HG02943 (cell line): ENCODE results near the gene OR2W3.

ENCODE experiments used
- ATAC-seq: cut with Tn5 transposase; IDR thresholded peaks from one replicate; pipeline ENCODE4 v1.9.1; 2021; ENCODE audit warnings: mild to moderate bottlenecking, low read depth, moderate library complexity; ENCODE audit not compliant: unreplicated experiment

Gene OR2W3

GRCh38 chr1:247895163-247895637, at the start of gene OR2W3:
OR2W3 (plus strand) TSS chr1:247895587; CDS start chr1:247895587, 0 bp downstream.
- no peak for ATAC-seq

GRCh38 chr1:247845693-247846017, 49.7 kb upstream of the OR2W3 start:
- ATAC-seq, result no peak

GRCh38 chr1:247848346-247848745, 47.0 kb upstream of the OR2W3 start:
- no peak for ATAC-seq

- ATAC-seq, result no peak
These were observed 45.8 kb upstream of the OR2W3 start for GRCh38 chr1:247849616-247850015.

DNA sequence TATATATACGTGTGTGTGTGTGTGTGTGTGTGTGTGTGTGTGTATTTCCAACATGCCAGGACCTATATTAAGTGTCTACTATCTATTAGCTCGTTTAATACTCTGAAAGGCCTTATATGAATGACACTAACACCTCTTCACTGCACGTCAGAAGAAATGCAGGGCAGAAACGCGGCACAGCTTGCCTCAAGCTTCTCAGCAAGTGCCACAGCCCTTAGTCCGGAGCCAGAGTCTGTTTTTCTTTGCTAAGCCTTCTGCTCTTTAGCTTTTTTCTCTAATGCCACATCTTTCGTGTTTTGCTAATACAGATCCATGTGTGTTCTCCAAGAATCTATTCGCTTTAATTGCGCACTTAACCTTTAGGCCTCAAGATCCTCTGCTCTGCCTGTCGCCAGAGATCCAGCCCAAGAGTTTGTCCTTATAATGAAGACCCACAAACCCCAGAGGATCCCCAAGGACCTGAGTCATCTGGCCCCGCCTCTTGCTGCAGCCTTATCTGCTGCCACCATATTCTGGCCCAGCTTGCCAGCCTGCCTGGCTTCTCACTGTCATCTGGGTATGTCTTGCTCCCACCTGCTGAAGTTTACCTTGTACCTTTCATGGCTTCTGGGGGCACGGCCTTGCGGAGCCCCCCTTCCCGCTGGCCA, 40.4 kb upstream of the OR2W3 start:
- no peak for ATAC-seq

DNA sequence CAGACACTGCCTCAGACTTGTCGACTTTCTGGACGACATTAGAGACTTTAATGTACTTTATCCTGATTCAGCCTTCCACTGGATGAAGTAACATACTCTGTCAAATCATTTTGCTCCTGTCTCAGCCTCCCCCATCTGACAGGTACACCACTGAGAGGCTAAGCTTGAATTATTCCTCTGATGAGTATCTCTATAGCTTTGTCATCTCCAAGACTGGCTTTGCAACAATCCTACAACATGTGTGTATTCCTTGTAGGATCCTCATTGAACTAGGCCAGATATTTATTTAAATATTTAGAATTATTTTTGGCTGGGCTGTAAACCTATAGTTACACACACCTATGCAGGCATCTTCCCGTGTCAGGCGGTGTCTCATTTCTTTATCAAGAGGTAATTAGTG, 39.5 kb upstream of the OR2W3 start:
- no peak for ATAC-seq

- ATAC-seq, result no peak
These were observed 38.1 kb upstream of the OR2W3 start, which contains the start of gene TRIM58 for GRCh38 chr1:247857069-247857984. TRIM58 (plus strand) TSS chr1:247857187; CDS start chr1:247857247, 60 bp downstream.

GRCh38 chr1:247857985-247858619, 37.3 kb upstream of the OR2W3 start:
- no peak for ATAC-seq

DNA sequence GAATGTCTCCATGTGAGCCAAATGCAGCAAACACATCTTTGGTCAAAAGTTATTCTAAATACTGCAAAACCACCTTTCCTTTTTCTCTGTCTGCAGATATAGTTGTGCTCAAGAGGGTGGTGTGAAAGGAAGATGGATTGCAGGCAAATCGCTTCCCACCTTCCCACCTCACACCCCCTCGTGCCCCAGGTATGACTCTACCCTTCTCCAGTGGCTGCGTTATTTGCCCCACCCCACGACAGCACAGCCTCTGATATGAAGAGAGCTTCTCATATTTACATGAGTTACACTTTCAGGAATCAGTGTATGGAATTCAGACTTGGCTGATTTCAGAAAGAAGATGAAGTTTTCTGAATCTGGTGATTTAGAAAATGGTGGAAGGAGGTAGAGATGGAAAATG, 32.6 kb upstream of the OR2W3 start:
- ATAC-seq, result no peak

DNA sequence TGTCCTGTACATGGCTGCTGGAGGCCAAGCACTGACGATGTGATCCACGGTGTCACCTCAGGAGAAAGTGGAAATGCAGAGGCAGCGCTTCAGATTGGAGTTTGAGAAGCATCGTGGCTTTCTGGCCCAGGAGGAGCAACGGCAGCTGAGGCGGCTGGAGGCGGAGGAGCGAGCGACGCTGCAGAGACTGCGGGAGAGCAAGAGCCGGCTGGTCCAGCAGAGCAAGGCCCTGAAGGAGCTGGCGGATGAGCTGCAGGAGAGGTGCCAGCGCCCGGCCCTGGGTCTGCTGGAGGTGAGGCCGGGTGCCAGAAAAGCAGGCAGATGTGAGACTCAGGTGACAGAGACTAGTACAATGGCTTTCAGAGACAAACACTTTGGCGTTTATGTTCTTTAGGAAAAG, 30.7 kb upstream of the OR2W3 start:
- ATAC-seq, result no peak

DNA sequence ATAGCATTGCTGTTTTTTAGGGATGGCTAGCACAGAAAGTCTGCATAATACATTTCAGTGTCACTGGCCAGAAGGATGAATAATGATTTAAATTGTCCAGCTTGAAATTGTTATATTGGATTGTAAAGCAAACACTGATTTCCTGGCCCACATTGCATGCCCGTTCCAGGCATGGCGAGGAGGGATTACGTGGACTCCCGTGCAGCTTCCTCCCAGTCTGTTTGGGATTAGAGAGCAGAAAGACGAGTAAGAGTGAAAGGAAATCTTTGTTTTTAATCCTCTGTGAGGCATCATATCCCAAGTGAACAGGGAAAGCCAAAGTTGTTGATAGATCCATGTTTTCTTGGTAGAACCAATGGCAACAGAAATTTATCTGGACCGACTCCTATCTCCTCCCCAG, 30.0 kb upstream of the OR2W3 start:
- ATAC-seq, result no peak

GRCh38 chr1:247883346-247883745, 12.0 kb upstream of the OR2W3 start:
- no peak for ATAC-seq

GRCh38 chr1:247884797-247885413, 10.5 kb upstream of the OR2W3 start:
- ATAC-seq, result no peak

DNA sequence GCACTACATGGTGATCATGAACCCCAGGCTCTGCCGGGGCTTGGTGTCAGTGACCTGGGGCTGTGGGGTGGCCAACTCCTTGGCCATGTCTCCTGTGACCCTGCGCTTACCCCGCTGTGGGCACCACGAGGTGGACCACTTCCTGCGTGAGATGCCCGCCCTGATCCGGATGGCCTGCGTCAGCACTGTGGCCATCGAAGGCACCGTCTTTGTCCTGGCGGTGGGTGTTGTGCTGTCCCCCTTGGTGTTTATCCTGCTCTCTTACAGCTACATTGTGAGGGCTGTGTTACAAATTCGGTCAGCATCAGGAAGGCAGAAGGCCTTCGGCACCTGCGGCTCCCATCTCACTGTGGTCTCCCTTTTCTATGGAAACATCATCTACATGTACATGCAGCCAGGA, 589 bp downstream of the OR2W3 start:
- no peak for ATAC-seq

- no peak for ATAC-seq
These were observed 8.7 kb downstream of the OR2W3 start for GRCh38 chr1:247904122-247904521.

- ATAC-seq, result no peak
These were observed 9.8 kb downstream of the OR2W3 start for GRCh38 chr1:247905181-247905580.

GRCh38 chr1:247905910-247906503, 10.6 kb downstream of the OR2W3 start:
- ATAC-seq, result no peak

- ATAC-seq, result no peak
These were observed 11.2 kb downstream of the OR2W3 start for GRCh38 chr1:247906504-247907047.

DNA sequence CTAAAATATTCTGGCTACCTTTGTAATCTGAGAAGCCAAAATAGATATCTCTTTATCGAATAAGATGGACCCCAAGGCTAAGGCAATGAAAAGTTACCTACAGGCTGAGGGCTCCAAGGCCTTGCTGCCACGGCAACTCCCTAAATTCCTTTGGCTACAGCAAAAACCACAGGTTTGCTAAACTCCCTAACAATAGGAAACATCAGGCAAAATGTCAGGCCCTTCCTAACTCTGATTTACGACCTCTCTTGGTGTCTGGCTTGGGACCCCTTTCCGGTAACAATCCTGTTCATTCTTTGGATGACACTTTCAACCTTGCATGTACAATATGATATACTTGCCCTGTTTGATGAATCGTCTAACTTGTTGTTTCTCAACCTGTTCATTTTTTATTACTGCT, 13.4 kb downstream of the OR2W3 start:
- ATAC-seq, result no peak

- no peak for ATAC-seq
These were observed 18.4 kb downstream of the OR2W3 start for GRCh38 chr1:247913786-247914185.
